Stimulated activated CD4-positive, alpha-beta T cell treated with anti-CD3 and anti-CD28 coated beads, Interleukin-1b, Interleukin-23, amount 100 ng/mL, for 24 hours (primary cell): ENCODE data around the gene MSRB2.

Source experiments
- DNase-seq, 4 experiments: peaks; one replicate each; pipeline ENCODE4 v3.0.0-alpha.2; 2020; ENCODE audit warnings: low read depth in 4 of 4, low spot score in 1 of 4

MSRB2 gene

GRCh38 chr10:23111517-23112286 lies 16.3 kb downstream of the MSRB2 start:
- DNase-seq, result no peak

GRCh38 chr10:23114228-23114850 lies 19.0 kb downstream of the MSRB2 start:
- no peak for DNase-seq

- DNase-seq, result no peak
Observed at GRCh38 chr10:23116486-23117205, 21.3 kb downstream of the MSRB2 start.

- no peak for DNase-seq
Observed at GRCh38 chr10:23120001-23120934, 24.9 kb downstream of the MSRB2 start.

- DNase-seq, result no peak
Observed at GRCh38 chr10:23121135-23121534, 25.8 kb downstream of the MSRB2 start.

- DNase-seq, result no peak
Observed at GRCh38 chr10:23136462-23136861, 41.1 kb downstream of the MSRB2 start.

GRCh38 chr10:23139677-23140076 lies 44.3 kb downstream of the MSRB2 start:
- no peak for DNase-seq

- no peak for DNase-seq
Observed at GRCh38 chr10:23141995-23142394, 46.6 kb downstream of the MSRB2 start.

GRCh38 chr10:23146258-23146657 lies 50.9 kb downstream of the MSRB2 start:
- DNase-seq, result no peak

- DNase-seq, result no peak
Observed at GRCh38 chr10:23147035-23147434, 51.7 kb downstream of the MSRB2 start.

GRCh38 chr10:23148214-23148613 lies 52.8 kb downstream of the MSRB2 start:
- no peak for DNase-seq

- no peak for DNase-seq
Observed at GRCh38 chr10:23150091-23150490, 54.7 kb downstream of the MSRB2 start.

GRCh38 chr10:23150610-23151009 lies 55.2 kb downstream of the MSRB2 start:
- no peak for DNase-seq

GRCh38 chr10:23151071-23151470 lies 55.7 kb downstream of the MSRB2 start:
- no peak for DNase-seq

GRCh38 chr10:23155169-23155568 lies 59.8 kb downstream of the MSRB2 start:
- no peak for DNase-seq

GRCh38 chr10:23156447-23157150 lies 61.2 kb downstream of the MSRB2 start:
- DNase-seq, result no peak

GRCh38 chr10:23157239-23157681 lies 61.9 kb downstream of the MSRB2 start:
- DNase-seq, result no peak

GRCh38 chr10:23157691-23158369 lies 62.5 kb downstream of the MSRB2 start:
- DNase-seq, result no peak

- peak in 2 of 4 experiments; percentile 16 to 19 for DNase-seq
Observed at GRCh38 chr10:23158370-23158769, 63.0 kb downstream of the MSRB2 start.
